Gastrocnemius medialis (tissue), 4 donors: Measurements from ENCODE around the gene UTY. TPM values are rescaled to one million over a fixed set of nuclear protein-coding genes. Genes with fewer than 3 reads are reported as not detected.

ENCODE experiments used
- ATAC-seq, 2 donors: fragments of 150-250 bp; one replicate each; pipeline ENCODE4 v1.9.1; 2016
- DNase-seq, 2 donors: peaks; one replicate each; pipeline ENCODE4 v3.0.0-alpha.2; 2019
- H3K27ac ChIP-seq, 4 donors: fragments of 200-600 bp; sonication (generic); 1 replicate in 1 of 4; 2 replicates in 3 of 4; pipeline ENCODE4 v1.5.1; 2016 to 2018; ENCODE audit warnings: mild to moderate bottlenecking in 2 of 4, moderate library complexity in 1 of 4
- H3K27me3 ChIP-seq, 3 donors: fragments of 200-600 bp; sonication (generic) in 2 of 3; 1 replicate in 1 of 3; 2 replicates in 2 of 3; pipeline versions ENCODE4 v1.5.1 to v1.6.0; 2016 to 2019; ENCODE audit warnings: mild to moderate bottlenecking in 1 of 3, moderate library complexity in 1 of 3
- H3K36me3 ChIP-seq, 2 donors: fragments of 200-600 bp; sonication (generic) in 1 of 2; one replicate each; pipeline ENCODE4 v1.5.1; 2017 to 2018
- H3K4me1 ChIP-seq, 2 donors: fragments of 200-600 bp; sonication (generic) in 1 of 2; one replicate each; pipeline ENCODE4 v1.5.1; 2016 to 2017; ENCODE audit warnings: mild to moderate bottlenecking in 2 of 2
- H3K4me3 ChIP-seq, 4 donors: fragments of 200-600 bp; sonication (generic) in 3 of 4; 1 replicate in 1 of 4; 2 replicates in 3 of 4; pipeline ENCODE4 v1.5.1; 2016 to 2019; ENCODE audit warnings: mild to moderate bottlenecking in 2 of 4
- H3K9me3 ChIP-seq, 3 donors: fragments of 200-600 bp; sonication (generic) in 2 of 3; 1 replicate in 1 of 3; 2 replicates in 2 of 3; pipeline ENCODE4 v1.5.1; 2016 to 2019
- CTCF ChIP-seq, 5 experiments: fragments of 450-650 bp in 3 of 5; fragments of 200-600 bp in 2 of 5; sonication (generic) in 2 of 5; IDR thresholded peaks in 4 of 5; conservative IDR thresholded peaks in 1 of 5; 1 replicate in 4 of 5; 2 replicates in 1 of 5; pipeline ENCODE4 v1.5.1; 2016 to 2019; ENCODE audit warnings: antibody characterized with exemption in 5 of 5, mild to moderate bottlenecking in 3 of 5, moderate library complexity in 3 of 5
- POLR2A ChIP-seq, 2 donors: fragments of 450-650 bp; IDR thresholded peaks; one replicate each; pipeline ENCODE4 v1.6.1; 2017; ENCODE audit warnings: antibody characterized with exemption in 2 of 2, mild to moderate bottlenecking in 2 of 2, moderate library complexity in 2 of 2
- in situ Hi-C, 4 donors: fragments of 200-750 bp; cut with MboI; loops; one replicate each; pipeline versions ENCODE4 v1.15.0 to v1.8.0; 2017; ENCODE audit warnings: low sequenced_read_pairs in 4 of 4
- intact Hi-C: fragments of 100-400 bp; cut with DNase I; formaldehyde crosslinking; loops from one replicate; pipeline ENCODE4 v1.15.1; 2023; ENCODE audit warnings: low total_unique reads
- total RNA-seq, 4 donors: library from RNA; depleted of rRNA; stranded (reverse); fragments of >200 nt; gene quantifications; one replicate each; pipeline versions ENCODE4 v1.1.0 to v1.2.3, GENCODE V29; 2016

UTY gene
- total RNA-seq, 4 donors from 2014 or later, result 17.2 to 39.4 TPM; not detected in 2

- DNase-seq (no peak), ATAC-seq (no peak)
- Histone ChIP-seq H3K27ac (no peak overlapping the region), H3K36me3 (no peaks in the 10 kb centered on the region), H3K4me3 (no peak overlapping the region), H3K4me1 (peaks cover 0 to 3% of the 10 kb centered on the region in 2 donors), H3K27me3 (no peaks in the 10 kb centered on the region), H3K9me3 (no peaks in the 10 kb centered on the region)
- intact Hi-C loops, result no loop called here
- no peak for TF ChIP-seq POLR2A (IDR thresholded peaks at IDR 0.05)
- TF ChIP-seq CTCF (IDR thresholded peaks at IDR 0.05 in 4 of 5, conservative IDR thresholded peaks at IDR 0.05 in 1 of 5), result no peak
- in situ Hi-C loops, result no loop called here
Observed at GRCh38 chrY:13337934-13338333, 141.9 kb downstream of the UTY start.

GRCh38 chrY:13333791-13334190 lies 146.0 kb downstream of the UTY start:
- in situ Hi-C loops (no loop called here), intact Hi-C loops (no loop called here)
- Histone ChIP-seq H3K9me3 (no peaks in the 10 kb centered on the region), H3K4me3 (no peak overlapping the region), H3K36me3 (no peaks in the 10 kb centered on the region), H3K27ac (no peak overlapping the region), H3K27me3 (no peaks in the 10 kb centered on the region), H3K4me1 (no peaks in the 10 kb centered on the region)
- DNase-seq, result no peak
- TF ChIP-seq POLR2A (IDR thresholded peaks at IDR 0.05) (no peak), CTCF (IDR thresholded peaks at IDR 0.05 in 4 of 5, conservative IDR thresholded peaks at IDR 0.05 in 1 of 5) (no peak)
- ATAC-seq, result no peak

GRCh38 chrY:13330651-13331050 lies 149.2 kb downstream of the UTY start:
- intact Hi-C loops, result no loop called here
- DNase-seq, result no peak
- in situ Hi-C loops, result no loop called here
- Histone ChIP-seq H3K9me3 (no peaks in the 10 kb centered on the region), H3K4me1 (no peaks in the 10 kb centered on the region), H3K27me3 (no peaks in the 10 kb centered on the region), H3K4me3 (no peak overlapping the region), H3K27ac (no peak overlapping the region), H3K36me3 (no peaks in the 10 kb centered on the region)
- no peak for TF ChIP-seq CTCF (IDR thresholded peaks at IDR 0.05 in 4 of 5, conservative IDR thresholded peaks at IDR 0.05 in 1 of 5)
- no peak for TF ChIP-seq POLR2A (IDR thresholded peaks at IDR 0.05)
- ATAC-seq, result no peak

- Histone ChIP-seq H3K4me1 (no peaks in the 10 kb centered on the region), H3K27ac (no peak overlapping the region), H3K4me3 (no peak overlapping the region), H3K9me3 (no peaks in the 10 kb centered on the region), H3K36me3 (no peaks in the 10 kb centered on the region), H3K27me3 (no peaks in the 10 kb centered on the region)
- intact Hi-C loops, result no loop called here
- DNase-seq (no peak), ATAC-seq (no peak)
- in situ Hi-C loops, result no loop called here
- TF ChIP-seq CTCF (IDR thresholded peaks at IDR 0.05 in 4 of 5, conservative IDR thresholded peaks at IDR 0.05 in 1 of 5), result no peak
Observed at GRCh38 chrY:13312966-13313365, 166.9 kb downstream of the UTY start.

GRCh38 chrY:13307959-13308358 lies 171.9 kb downstream of the UTY start:
- TF ChIP-seq CTCF (IDR thresholded peaks at IDR 0.05 in 4 of 5, conservative IDR thresholded peaks at IDR 0.05 in 1 of 5) (no peak), POLR2A (IDR thresholded peaks at IDR 0.05) (no peak)
- H3K27ac ChIP-seq, result no peak overlapping the region
- DNase-seq (no peak), ATAC-seq (no peak)
- intact Hi-C loops, result no loop called here
- no peak overlapping the region for H3K4me3 ChIP-seq
- in situ Hi-C loops, result no loop called here
- no peaks in the 10 kb centered on the region for H3K36me3 ChIP-seq
- H3K27me3 ChIP-seq, result no peaks in the 10 kb centered on the region
- no peaks in the 10 kb centered on the region for H3K9me3 ChIP-seq
- H3K4me1 ChIP-seq, result no peaks in the 10 kb centered on the region
